OCI-LY3 (cell line): ENCODE results near the gene GSTK1.

Experiments used
- CTCF ChIP-seq: fragments of 200-600, 300-600 bp; sonication (generic); IDR thresholded peaks from 2 replicates; pipeline ENCODE4 v1.5.1; 2014; ENCODE audit warnings: antibody characterized with exemption, low read length, low read depth
- EZH2phosphoT487 ChIP-seq: fragments of 200-600 bp; shearing (Covaris generic); IDR thresholded peaks from 2 replicates; pipeline ENCODE4 v1.6.1; 2018; ENCODE audit warnings: antibody characterized with exemption, mixed run types, low read depth

DNA sequence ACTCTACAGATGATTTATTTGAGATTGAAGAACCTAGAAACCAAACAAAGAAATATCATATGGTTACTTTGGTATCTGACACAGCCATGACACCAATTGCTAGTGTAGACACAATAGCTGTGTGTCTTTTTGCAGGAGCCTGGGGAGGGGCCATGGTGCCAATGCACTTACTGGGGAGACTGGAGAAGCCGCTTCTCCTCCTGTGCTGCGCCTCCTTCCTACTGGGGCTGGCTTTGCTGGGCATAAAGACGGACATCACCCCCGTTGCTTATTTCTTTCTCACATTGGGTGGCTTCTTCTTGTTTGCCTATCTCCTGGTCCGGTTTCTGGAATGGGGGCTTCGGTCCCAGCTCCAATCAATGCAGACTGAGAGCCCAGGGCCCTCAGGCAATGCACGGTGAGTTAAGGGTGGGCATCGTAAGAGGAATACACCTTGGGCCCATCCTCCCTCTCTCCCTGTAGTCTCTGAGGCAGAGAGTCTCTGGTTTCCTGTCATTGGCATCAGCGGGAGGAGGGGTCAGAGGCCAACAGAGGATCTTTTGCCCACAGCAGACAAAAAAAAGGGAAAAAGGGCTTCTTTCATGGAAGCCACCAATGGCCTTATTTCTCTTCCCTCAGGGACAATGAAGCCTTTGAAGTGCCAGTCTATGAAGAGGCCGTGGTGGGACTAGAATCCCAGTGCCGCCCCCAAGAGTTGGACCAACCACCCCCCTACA is 22.7 kb downstream of the GSTK1 start:
- TF ChIP-seq CTCF: no peak
- no peak for TF ChIP-seq EZH2phosphoT487
